MM.1S (cell line): ENCODE data around the gene TREX2.

Experiments
- DNase-seq: peaks from one replicate; pipeline ENCODE4 v3.0.0-alpha.2; 2015
- H2AFZ ChIP-seq: fragments of 300-600 bp; sonication (generic); 2 replicates; pipeline ENCODE4 v1.6.0; 2016; ENCODE audit warnings: antibody characterized with exemption, low read length
- H3F3A ChIP-seq: fragments of 300-600 bp; sonication (generic); 2 replicates; pipeline ENCODE4 v1.6.1; 2016; ENCODE audit warnings: mild to moderate bottlenecking, antibody characterized with exemption, low read length, moderate library complexity, mixed read lengths; ENCODE audit not compliant: insufficient read depth
- H3K27ac ChIP-seq: fragments of 300-600 bp; sonication (generic); 2 replicates; pipeline ENCODE4 v1.5.1; 2016; ENCODE audit warnings: mild to moderate bottlenecking, low read length
- H3K27me3 ChIP-seq: fragments of 300-600 bp; sonication (generic); replicated peaks from 2 replicates; pipeline ENCODE4 v1.6.0; 2016; ENCODE audit warnings: low read length; ENCODE audit not compliant: insufficient read depth
- H3K36me3 ChIP-seq: fragments of 300-600 bp; sonication (generic); replicated peaks from 2 replicates; pipeline ENCODE4 v1.6.1; 2016; ENCODE audit warnings: mild to moderate bottlenecking, low read length, mixed read lengths; ENCODE audit not compliant: insufficient read depth
- H3K4me1 ChIP-seq: fragments of 300-600 bp; sonication (generic); 2 replicates; pipeline ENCODE4 v1.6.1; 2016; ENCODE audit warnings: low read length, mixed read lengths
- H3K4me2 ChIP-seq: fragments of 300-600 bp; sonication (generic); 2 replicates; pipeline ENCODE4 v1.6.0; 2016; ENCODE audit warnings: low read depth, low read length
- H3K4me3 ChIP-seq: fragments of 300-600 bp; sonication (generic); 2 replicates; pipeline ENCODE4 v1.5.1; 2016; ENCODE audit warnings: low read length, mixed read lengths
- H3K79me2 ChIP-seq: fragments of 300-600 bp; sonication (generic); 2 replicates; pipeline ENCODE4 v1.6.1; 2016; ENCODE audit warnings: mixed run types, low read length, mixed read lengths
- H3K9ac ChIP-seq: fragments of 300-600 bp; sonication (generic); 2 replicates; pipeline ENCODE4 v1.6.1; 2016; ENCODE audit warnings: low read length, mixed read lengths
- H3K9me2 ChIP-seq: fragments of 300-600 bp; sonication (generic); replicated peaks from 2 replicates; pipeline ENCODE4 v1.6.1; 2016; ENCODE audit warnings: mild to moderate bottlenecking, low read length, mixed read lengths; ENCODE audit not compliant: insufficient read depth
- H3K9me3 ChIP-seq: fragments of 300-600 bp; sonication (generic); replicated peaks from 2 replicates; pipeline ENCODE4 v1.6.1; 2016; ENCODE audit warnings: mild to moderate bottlenecking, low read length, mixed read lengths; ENCODE audit not compliant: insufficient read depth
- H4K20me1 ChIP-seq: fragments of 300-600 bp; sonication (generic); 2 replicates; pipeline ENCODE4 v1.6.1; 2016; ENCODE audit warnings: mild to moderate bottlenecking, low read length, moderate library complexity, mixed read lengths; ENCODE audit not compliant: insufficient read depth
- EZH2 ChIP-seq: fragments of 300-600 bp; sonication (generic); optimal IDR thresholded peaks from 2 replicates; pipeline ENCODE3; 2017; ENCODE audit warnings: low read depth, mild to moderate bottlenecking, antibody characterized with exemption, low read length, mixed read lengths
- EZH2phosphoT487 ChIP-seq: fragments of 300-600 bp; sonication (generic); IDR thresholded peaks from 2 replicates; pipeline ENCODE4 v1.6.1; 2018; ENCODE audit warnings: antibody characterized with exemption, low read length
- TF ChIP-seq, protein P1 (sequence below): fragments of 300-600 bp; sonication (generic); IDR thresholded peaks from 2 replicates; pipeline ENCODE4 v1.5.1; 2016; ENCODE audit warnings: antibody characterized with exemption, low read length, mixed read lengths

TREX2 gene

DNA sequence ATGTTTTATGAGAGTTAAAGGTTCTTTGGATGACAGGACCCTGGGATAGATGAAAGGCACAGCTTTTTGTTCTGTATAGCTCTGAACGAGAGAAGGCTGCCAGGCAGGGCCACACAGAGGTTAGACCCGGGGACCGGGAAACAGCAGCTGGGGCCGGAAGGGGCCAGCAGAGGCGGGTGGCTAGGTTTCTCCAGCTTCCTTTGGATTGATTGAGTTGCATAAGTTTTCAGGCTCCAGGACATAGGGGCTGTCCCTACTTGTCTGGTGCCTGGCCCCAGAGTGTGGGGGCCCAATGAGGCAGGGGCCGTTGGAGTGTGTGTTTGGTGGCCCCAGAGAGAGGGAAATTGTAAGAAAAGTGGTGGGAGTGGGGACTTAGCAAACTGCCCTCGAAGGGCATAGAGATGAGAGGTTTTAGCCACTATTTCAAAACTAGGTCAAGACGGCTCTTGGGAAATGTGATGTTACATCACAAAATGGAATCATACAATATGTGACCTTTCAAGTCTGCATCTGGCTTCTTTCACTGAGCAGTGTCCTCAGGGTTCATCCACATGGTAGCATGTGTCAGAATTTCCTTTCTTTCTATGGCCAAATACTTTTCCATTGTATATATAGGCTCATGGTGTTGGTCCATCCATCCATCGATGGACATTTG, 30.9 kb downstream of the TREX2 start:
- no peak for DNase-seq
- 0 out of 2 replicates have a peak, but pooled peaks cover 6% of the 10 kb centered on the region for H3K27me3 ChIP-seq
- H2AFZ ChIP-seq = no peak overlapping the region
- H3K36me3 ChIP-seq = no peaks in the 10 kb centered on the region
- H3K9ac ChIP-seq = no peak overlapping the region
- TF ChIP-seq, protein P1, sequence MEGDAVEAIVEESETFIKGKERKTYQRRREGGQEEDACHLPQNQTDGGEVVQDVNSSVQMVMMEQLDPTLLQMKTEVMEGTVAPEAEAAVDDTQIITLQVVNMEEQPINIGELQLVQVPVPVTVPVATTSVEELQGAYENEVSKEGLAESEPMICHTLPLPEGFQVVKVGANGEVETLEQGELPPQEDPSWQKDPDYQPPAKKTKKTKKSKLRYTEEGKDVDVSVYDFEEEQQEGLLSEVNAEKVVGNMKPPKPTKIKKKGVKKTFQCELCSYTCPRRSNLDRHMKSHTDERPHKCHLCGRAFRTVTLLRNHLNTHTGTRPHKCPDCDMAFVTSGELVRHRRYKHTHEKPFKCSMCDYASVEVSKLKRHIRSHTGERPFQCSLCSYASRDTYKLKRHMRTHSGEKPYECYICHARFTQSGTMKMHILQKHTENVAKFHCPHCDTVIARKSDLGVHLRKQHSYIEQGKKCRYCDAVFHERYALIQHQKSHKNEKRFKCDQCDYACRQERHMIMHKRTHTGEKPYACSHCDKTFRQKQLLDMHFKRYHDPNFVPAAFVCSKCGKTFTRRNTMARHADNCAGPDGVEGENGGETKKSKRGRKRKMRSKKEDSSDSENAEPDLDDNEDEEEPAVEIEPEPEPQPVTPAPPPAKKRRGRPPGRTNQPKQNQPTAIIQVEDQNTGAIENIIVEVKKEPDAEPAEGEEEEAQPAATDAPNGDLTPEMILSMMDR = no peak
- no peak for TF ChIP-seq EZH2phosphoT487
- TF ChIP-seq EZH2 = no peak
- no peak overlapping the region for H3K4me2 ChIP-seq
- no peaks in the 10 kb centered on the region for H3K9me2 ChIP-seq
- H4K20me1 ChIP-seq = no peaks in the 10 kb centered on the region
- no peak overlapping the region for H3K27ac ChIP-seq
- no peaks in the 10 kb centered on the region for H3K9me3 ChIP-seq
- no peaks in the 10 kb centered on the region for H3F3A ChIP-seq
- no peaks in the 10 kb centered on the region for H3K4me1 ChIP-seq
- H3K79me2 ChIP-seq = no peaks in the 10 kb centered on the region
- H3K4me3 ChIP-seq = no peak overlapping the region

DNA sequence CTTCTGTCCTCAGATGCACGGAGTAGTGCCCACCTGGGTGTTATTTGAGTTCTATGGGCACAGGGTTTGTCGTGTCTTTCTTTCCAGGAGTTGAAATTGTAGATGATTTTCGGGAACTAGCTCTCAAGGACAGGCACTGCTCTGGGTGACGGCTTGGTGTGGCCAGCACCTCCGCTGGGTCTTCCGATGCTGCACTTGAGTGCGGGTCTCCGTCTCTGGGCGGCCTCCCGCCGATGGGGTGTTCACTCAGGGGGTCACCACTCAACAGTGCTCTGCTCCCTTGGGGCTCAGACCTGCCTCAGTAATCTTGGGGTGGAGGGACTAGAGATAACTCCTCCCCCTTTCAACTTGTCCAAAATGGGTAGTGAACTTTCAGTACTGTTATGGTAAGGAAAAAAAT, 32.1 kb downstream of the TREX2 start:
- Histone ChIP-seq H3K36me3 (no peaks in the 10 kb centered on the region), H3K79me2 (no peaks in the 10 kb centered on the region), H2AFZ (no peak overlapping the region), H3K9ac (no peak overlapping the region), H4K20me1 (no peaks in the 10 kb centered on the region), H3K9me3 (no peaks in the 10 kb centered on the region), H3K4me2 (no peak overlapping the region), H3F3A (no peaks in the 10 kb centered on the region), H3K4me1 (no peaks in the 10 kb centered on the region), H3K4me3 (no peak overlapping the region), H3K9me2 (no peaks in the 10 kb centered on the region), H3K27ac (no peak overlapping the region), H3K27me3 (0 out of 2 replicates have a peak, but pooled peaks cover 6% of the 10 kb centered on the region)
- TF ChIP-seq EZH2phosphoT487 (no peak), EZH2 (no peak)
- TF ChIP-seq, protein P1 = no peak
- DNase-seq = no peak

DNA sequence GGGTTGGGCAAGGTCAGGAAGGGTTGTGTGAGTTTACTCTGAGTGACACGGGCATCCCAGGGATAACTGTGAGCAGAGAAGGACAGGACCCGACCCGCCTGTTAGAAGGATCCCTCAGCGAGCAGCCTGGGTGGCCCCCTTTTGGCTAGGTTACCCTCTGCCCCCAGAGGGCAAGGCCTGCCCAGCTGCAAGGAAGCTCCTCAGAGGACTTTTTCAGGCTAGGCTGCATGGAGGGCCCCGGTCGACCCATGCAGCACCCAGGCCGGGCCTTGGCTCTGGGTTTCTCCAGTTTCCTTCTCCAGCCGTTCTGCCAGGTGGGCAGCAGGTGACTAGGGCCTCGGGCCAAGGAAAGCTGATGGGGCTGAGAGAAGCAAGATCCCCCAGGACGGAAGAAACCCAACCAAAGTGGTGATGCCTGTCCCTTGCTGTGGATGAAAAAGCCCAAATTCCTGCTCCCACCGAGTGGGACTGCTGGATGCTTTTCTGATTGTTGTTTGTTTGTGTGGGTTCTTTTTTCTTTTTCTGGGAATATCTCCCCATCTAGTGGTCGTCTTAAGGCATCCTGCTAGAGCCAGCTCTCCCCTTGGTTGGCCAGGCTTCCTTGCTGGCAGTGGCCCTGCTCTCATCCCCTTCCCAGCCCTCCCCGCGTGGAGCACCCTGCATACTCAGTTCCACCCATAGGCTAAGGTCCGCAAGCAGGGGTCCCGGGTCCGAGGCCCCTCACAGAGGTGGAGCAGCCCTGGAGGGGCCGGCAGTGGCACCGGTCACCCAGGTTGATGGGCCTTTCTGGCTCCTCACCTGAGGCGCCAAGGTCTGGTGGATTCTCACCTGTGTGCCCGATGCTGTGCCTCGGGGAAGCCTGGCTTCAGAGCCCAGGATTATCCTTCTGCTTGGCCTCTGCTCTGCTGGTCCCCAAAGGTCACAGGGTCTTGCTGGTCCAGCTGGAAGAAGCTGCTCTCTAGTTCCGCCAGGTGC, 32.8 kb downstream of the TREX2 start:
- no peaks in the 10 kb centered on the region for H3K79me2 ChIP-seq
- TF ChIP-seq EZH2 = no peak
- TF ChIP-seq, protein P1 = no peak
- no peak for TF ChIP-seq EZH2phosphoT487
- H3K36me3 ChIP-seq = no peaks in the 10 kb centered on the region
- H3F3A ChIP-seq = no peaks in the 10 kb centered on the region
- no peak for DNase-seq
- no peaks in the 10 kb centered on the region for H3K4me1 ChIP-seq
- H3K9me3 ChIP-seq = no peaks in the 10 kb centered on the region
- H3K9me2 ChIP-seq = no peaks in the 10 kb centered on the region
- no peak overlapping the region for H2AFZ ChIP-seq
- 0 out of 2 replicates have a peak, but pooled peaks cover 6% of the 10 kb centered on the region for H3K27me3 ChIP-seq
- H3K4me2 ChIP-seq = no peak overlapping the region
- no peaks in the 10 kb centered on the region for H4K20me1 ChIP-seq
- H3K4me3 ChIP-seq = no peak overlapping the region
- no peak overlapping the region for H3K27ac ChIP-seq
- H3K9ac ChIP-seq = no peak overlapping the region
